HepG2 (cell line): ENCODE data around the gene PLD1. TPM values are rescaled to one million over a fixed set of nuclear protein-coding genes. Genes with fewer than 3 reads are reported as not detected.
A peak's percentile ranks its signal among the peaks of the same experiment; 100 is the strongest.

Experiments used
- ARID3A ChIP-seq: IDR thresholded peaks from 2 replicates; pipeline ENCODE4 v1.6.1; 2012; ENCODE audit warnings: low read depth, low read length, improper control_type of control experiment
- CEBPG ChIP-seq: IDR thresholded peaks from 2 replicates; pipeline ENCODE4 v1.6.1; 2016
- FIP1L1 ChIP-seq: fragments of 200-400 bp; formaldehyde crosslinking; IDR thresholded peaks from 2 replicates; pipeline ENCODE4 v1.6.1; 2018; ENCODE audit warnings: low read depth, mild to moderate bottlenecking, low read length, moderate library complexity, borderline replicate concordance; ENCODE audit not compliant: insufficient read depth
- FOXO1 ChIP-seq: sonication (generic); formaldehyde crosslinking; IDR thresholded peaks from 2 replicates; pipeline ENCODE4 v1.4.0; 2020; ENCODE audit warnings: missing genetic modification reagents
- FUBP1 ChIP-seq: sonication (generic); formaldehyde crosslinking; IDR thresholded peaks from 2 replicates; pipeline ENCODE4 v1.5.1; 2020; ENCODE audit warnings: missing genetic modification reagents, mild to moderate bottlenecking, borderline replicate concordance
- ISX ChIP-seq: sonication (generic); formaldehyde crosslinking; conservative IDR thresholded peaks from 2 replicates; pipeline ENCODE4 v1.5.0; 2020; ENCODE audit warnings: missing genetic modification reagents
- RBFOX2 ChIP-seq: fragments of 200-400 bp; formaldehyde crosslinking; IDR thresholded peaks from 2 replicates; pipeline ENCODE4 v1.6.1; 2017; ENCODE audit warnings: low read depth, mild to moderate bottlenecking, low read length
- SKI ChIP-seq: fragments of 450-650 bp; IDR thresholded peaks from one replicate; pipeline ENCODE4 v1.6.1; 2018; ENCODE audit warnings: mild to moderate bottlenecking; ENCODE audit not compliant: partially characterized antibody
- SPEN ChIP-seq: sonication (generic); formaldehyde crosslinking; IDR thresholded peaks from 2 replicates; pipeline ENCODE4 v1.5.1; 2020; ENCODE audit warnings: low read depth, mild to moderate bottlenecking, missing genetic modification reagents
- THYN1 ChIP-seq: sonication (generic); formaldehyde crosslinking; IDR thresholded peaks from 2 replicates; pipeline ENCODE4 v1.8.1; 2023; ENCODE audit warnings: low read depth, mild to moderate bottlenecking, moderate library complexity, missing genetic modification reagents, borderline replicate concordance
- ZBED4 ChIP-seq: sonication (generic); formaldehyde crosslinking; IDR thresholded peaks from 2 replicates; pipeline ENCODE4 v1.4.0; 2020; ENCODE audit warnings: missing genetic modification reagents, borderline replicate concordance
- ZFAT ChIP-seq: sonication (generic); formaldehyde crosslinking; conservative IDR thresholded peaks from 2 replicates; pipeline ENCODE4 v1.8.1; 2023; ENCODE audit warnings: missing genetic modification reagents, inconsistent platforms
- ZNF136 ChIP-seq: sonication (generic); formaldehyde crosslinking; IDR thresholded peaks from 2 replicates; pipeline ENCODE4 v1.8.1; 2022; ENCODE audit warnings: low read depth, mild to moderate bottlenecking, moderate library complexity, missing genetic modification reagents
- ZNF160 ChIP-seq: sonication (generic); formaldehyde crosslinking; IDR thresholded peaks from 2 replicates; pipeline ENCODE4 v1.8.0; 2022; ENCODE audit warnings: mild to moderate bottlenecking, inconsistent platforms, missing genetic modification reagents
- ZNF20 ChIP-seq: sonication (generic); formaldehyde crosslinking; IDR thresholded peaks from 2 replicates; pipeline ENCODE4 v1.4.0; 2020; ENCODE audit warnings: mild to moderate bottlenecking, moderate library complexity, missing genetic modification reagents
- ZNF317 ChIP-seq: sonication (generic); formaldehyde crosslinking; IDR thresholded peaks from 2 replicates; pipeline ENCODE4 v1.5.0; 2020; ENCODE audit warnings: mild to moderate bottlenecking, missing genetic modification reagents
- ZNF33A ChIP-seq: sonication (generic); formaldehyde crosslinking; IDR thresholded peaks from 2 replicates; pipeline ENCODE4 v1.5.1; 2020; ENCODE audit warnings: missing genetic modification reagents, mild to moderate bottlenecking, moderate library complexity, borderline replicate concordance
- ZNF512B ChIP-seq: sonication (generic); formaldehyde crosslinking; IDR thresholded peaks from 2 replicates; pipeline ENCODE4 v1.5.1; 2020; ENCODE audit warnings: missing genetic modification reagents, mild to moderate bottlenecking, borderline replicate concordance
- ZSCAN12 ChIP-seq: sonication (generic); formaldehyde crosslinking; IDR thresholded peaks from 2 replicates; pipeline ENCODE4 v1.9.0; 2021; ENCODE audit warnings: mild to moderate bottlenecking, missing genetic modification reagents
- polyA plus RNA-seq, 8 experiments: library from polyadenylated mRNA; depleted of rRNA in 3 of 8; stranded (reverse) in 7 of 8; unstranded in 1 of 8; fragments of >200 nt; fragmentation: Illumina TruSeq in 4 of 8; extraction: Trizol in 4 of 8; gene quantifications; 2 replicates each; pipeline versions ENCODE4 v1.2.1 to v1.2.3, GENCODE V29; 2011 to 2016; ENCODE audit warnings: low read depth in 4 of 8, missing spikeins in 1 of 8, mixed read lengths in 1 of 8; ENCODE audit not compliant: insufficient read depth in 1 of 8
- total RNA-seq, 5 experiments: library from RNA; depleted of rRNA; stranded (reverse); fragments of >200 nt; fragmentation: Illumina TruSeq; extraction: Trizol; gene quantifications; 2 replicates each; pipeline ENCODE4 v1.2.3, GENCODE V29; 2016; ENCODE audit warnings: low read depth in 1 of 5

Gene PLD1
- total and polyA plus RNA-seq, 2 of the 13 experiments (the other 11 are each of a cell fraction or from before 2014, with no cell fraction given) = 27.1 to 59.4 TPM

- TF ChIP-seq ZBED4 (CRISPR knock-in tag) (no peak), ZNF20 (CRISPR knock-in tag) (no peak), ZNF33A (no peak), ZNF512B (CRISPR knock-in tag) (no peak), ZFAT (CRISPR knock-in tag) (no peak), FUBP1 (CRISPR knock-in tag) (no peak), THYN1 (no peak), ZNF160 (no peak), ZNF136 (CRISPR knock-in tag) (no peak), SPEN (CRISPR knock-in tag) (no peak), FOXO1 (CRISPR knock-in tag) (peak; percentile 46; the same call in 1 of the 2 replicates), ARID3A (no peak), RBFOX2 (no peak), ZNF317 (CRISPR knock-in tag) (no peak), ISX (CRISPR knock-in tag) (no peak), FIP1L1 (no peak), SKI (no peak), CEBPG (no peak), ZSCAN12 (CRISPR knock-in tag) (no peak)
These were observed 35.4 kb upstream of the PLD1 start (continued) for GRCh38 chr3:171845481-171846284.
